SU-DHL-6 (cell line): ENCODE results near the gene GABPB1.

Experiments used
- H2AFZ ChIP-seq: fragments of 200-600 bp; sonication (generic); 2 replicates; pipeline ENCODE4 v1.6.1; 2014; ENCODE audit warnings: low read depth, mild to moderate bottlenecking, moderate library complexity, mixed read lengths, antibody characterized with exemption, low read length; ENCODE audit not compliant: severe bottlenecking
- H3F3A ChIP-seq: fragments of 200-600 bp; shearing (Covaris generic); 2 replicates; pipeline ENCODE4 v1.6.0; 2016; ENCODE audit warnings: antibody characterized with exemption, mild to moderate bottlenecking; ENCODE audit not compliant: insufficient read depth
- H3K27ac ChIP-seq: fragments of 200-600 bp; sonication (generic); 2 replicates; pipeline ENCODE4 v1.5.1; 2016; ENCODE audit warnings: low read depth, mild to moderate bottlenecking, low read length, moderate library complexity, mixed read lengths
- H3K27me3 ChIP-seq: fragments of 200-600 bp; sonication (generic), shearing (Covaris generic); 2 replicates; pipeline ENCODE4 v1.6.0; 2014; ENCODE audit warnings: mild to moderate bottlenecking, low read length
- H3K36me3 ChIP-seq: fragments of 200-600 bp; sonication (generic); 2 replicates; pipeline ENCODE4 v1.6.1; 2014; ENCODE audit warnings: mild to moderate bottlenecking, low read length, mixed read lengths
- H3K4me2 ChIP-seq: fragments of 300-600, 200-600 bp; shearing (Covaris generic), sonication (generic); 2 replicates; pipeline ENCODE4 v1.6.0; 2014; ENCODE audit warnings: low read length, low read depth, mild to moderate bottlenecking; ENCODE audit not compliant: poor library complexity, severe bottlenecking
- H3K4me3 ChIP-seq: fragments of 200-600 bp; sonication (generic); 2 replicates; pipeline ENCODE4 v1.5.1; 2014; ENCODE audit warnings: antibody characterized with exemption, low read length, mild to moderate bottlenecking, mixed read lengths; ENCODE audit not compliant: insufficient read depth, poor library complexity, severe bottlenecking
- H3K79me2 ChIP-seq: fragments of 200-600 bp; sonication (generic); 2 replicates; pipeline ENCODE4 v1.6.1; 2014; ENCODE audit warnings: mild to moderate bottlenecking, low read length, moderate library complexity; ENCODE audit not compliant: insufficient read depth
- H3K9ac ChIP-seq: fragments of 200-600 bp; sonication (generic); 2 replicates; pipeline ENCODE4 v1.7.0; 2014; ENCODE audit warnings: mild to moderate bottlenecking, low read length
- H3K9me2 ChIP-seq: fragments of 200-600 bp; sonication (generic); replicated peaks from 2 replicates; pipeline ENCODE4 v1.6.1; 2014; ENCODE audit warnings: low read length; ENCODE audit not compliant: insufficient read depth
- H3K9me3 ChIP-seq: fragments of 200-600 bp; sonication (generic); 2 replicates; pipeline ENCODE4 v1.6.1; 2014; ENCODE audit warnings: low read length, mixed read lengths; ENCODE audit not compliant: insufficient read depth
- H4K20me1 ChIP-seq: fragments of 200-600 bp; sonication (generic); 2 replicates; pipeline ENCODE4 v1.6.1; 2014; ENCODE audit warnings: low read depth, mild to moderate bottlenecking, antibody characterized with exemption, low read length, moderate library complexity, mixed read lengths
- EZH2phosphoT487 ChIP-seq: fragments of 200-600 bp; sonication (generic), shearing (Covaris generic); conservative IDR thresholded peaks from 2 replicates; pipeline ENCODE4 v1.6.1; 2018; ENCODE audit warnings: mild to moderate bottlenecking, antibody characterized with exemption, low read length, moderate library complexity, mixed read lengths
- TF ChIP-seq, protein P1 (sequence below): fragments of 200-600 bp; sonication (generic); IDR thresholded peaks from one replicate; pipeline ENCODE4 v1.5.1; 2017; ENCODE audit warnings: antibody characterized with exemption, mild to moderate bottlenecking, low read length, moderate library complexity; ENCODE audit not compliant: insufficient read depth, poor library complexity, severe bottlenecking

Gene GABPB1

DNA sequence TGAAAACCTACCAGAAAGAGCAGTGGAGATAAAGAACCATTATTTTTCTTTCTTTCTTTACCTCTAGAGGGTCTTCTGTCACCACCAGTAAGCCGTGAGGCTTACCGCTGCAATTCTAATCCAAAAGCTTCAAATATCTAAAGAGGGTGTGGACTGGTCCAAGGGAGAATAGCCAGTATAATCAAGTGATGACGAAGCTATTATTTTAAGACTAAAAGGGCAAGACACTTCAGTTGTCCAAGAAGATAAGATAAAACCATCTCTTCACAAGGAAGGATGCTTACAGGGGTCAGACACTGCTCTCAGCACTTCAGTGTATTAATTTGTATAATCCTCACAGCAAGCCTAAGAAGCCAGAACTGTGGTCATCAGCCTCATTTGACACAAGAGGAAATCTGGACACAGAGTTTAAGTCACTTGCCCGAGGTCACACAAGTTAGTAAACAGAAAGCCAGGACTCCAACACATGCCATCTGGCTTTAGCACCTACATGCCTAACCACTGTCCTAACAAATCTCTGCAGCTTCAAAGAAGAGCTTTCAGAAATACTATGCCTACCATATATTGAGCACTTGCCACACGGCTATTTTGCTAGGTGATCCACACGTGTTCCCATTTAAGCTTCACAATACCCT lies 104.1 kb downstream of the GABPB1 start:
- TF ChIP-seq, protein P1, sequence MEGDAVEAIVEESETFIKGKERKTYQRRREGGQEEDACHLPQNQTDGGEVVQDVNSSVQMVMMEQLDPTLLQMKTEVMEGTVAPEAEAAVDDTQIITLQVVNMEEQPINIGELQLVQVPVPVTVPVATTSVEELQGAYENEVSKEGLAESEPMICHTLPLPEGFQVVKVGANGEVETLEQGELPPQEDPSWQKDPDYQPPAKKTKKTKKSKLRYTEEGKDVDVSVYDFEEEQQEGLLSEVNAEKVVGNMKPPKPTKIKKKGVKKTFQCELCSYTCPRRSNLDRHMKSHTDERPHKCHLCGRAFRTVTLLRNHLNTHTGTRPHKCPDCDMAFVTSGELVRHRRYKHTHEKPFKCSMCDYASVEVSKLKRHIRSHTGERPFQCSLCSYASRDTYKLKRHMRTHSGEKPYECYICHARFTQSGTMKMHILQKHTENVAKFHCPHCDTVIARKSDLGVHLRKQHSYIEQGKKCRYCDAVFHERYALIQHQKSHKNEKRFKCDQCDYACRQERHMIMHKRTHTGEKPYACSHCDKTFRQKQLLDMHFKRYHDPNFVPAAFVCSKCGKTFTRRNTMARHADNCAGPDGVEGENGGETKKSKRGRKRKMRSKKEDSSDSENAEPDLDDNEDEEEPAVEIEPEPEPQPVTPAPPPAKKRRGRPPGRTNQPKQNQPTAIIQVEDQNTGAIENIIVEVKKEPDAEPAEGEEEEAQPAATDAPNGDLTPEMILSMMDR: no peak
- no peak for TF ChIP-seq EZH2phosphoT487

GRCh38 chr15:50249704-50250103 lies 105.3 kb downstream of the GABPB1 start:
- Histone ChIP-seq H3F3A (no peaks in the 10 kb centered on the region), H3K9me3 (no peaks in the 10 kb centered on the region), H4K20me1 (no peaks in the 10 kb centered on the region), H3K9me2 (no peaks in the 10 kb centered on the region), H3K4me3 (no peak overlapping the region), H3K9ac (no peak overlapping the region), H3K27me3 (no peaks in the 10 kb centered on the region), H3K79me2 (no peaks in the 10 kb centered on the region), H3K4me2 (no peak overlapping the region), H3K36me3 (no peaks in the 10 kb centered on the region), H2AFZ (no peak overlapping the region), H3K27ac (no peak overlapping the region)
- no peak for TF ChIP-seq EZH2phosphoT487
- TF ChIP-seq, protein P1: no peak

More for the DNA sequence above, 104.1 kb downstream of the GABPB1 start:
- Histone ChIP-seq H3K9ac (no peak overlapping the region), H3K27ac (no peak overlapping the region), H2AFZ (no peak overlapping the region), H3F3A (no peaks in the 10 kb centered on the region), H3K9me3 (no peaks in the 10 kb centered on the region), H3K4me3 (no peak overlapping the region), H3K79me2 (no peaks in the 10 kb centered on the region), H3K27me3 (no peaks in the 10 kb centered on the region), H3K9me2 (no peaks in the 10 kb centered on the region), H4K20me1 (no peaks in the 10 kb centered on the region), H3K36me3 (no peaks in the 10 kb centered on the region), H3K4me2 (no peak overlapping the region)

GRCh38 chr15:50248994-50249582 lies 105.9 kb downstream of the GABPB1 start:
- Histone ChIP-seq H4K20me1 (no peaks in the 10 kb centered on the region), H3F3A (no peaks in the 10 kb centered on the region), H3K36me3 (no peaks in the 10 kb centered on the region), H3K9me2 (no peaks in the 10 kb centered on the region), H3K27ac (no peak overlapping the region), H3K9me3 (no peaks in the 10 kb centered on the region), H2AFZ (no peak overlapping the region), H3K4me3 (no peak overlapping the region), H3K79me2 (no peaks in the 10 kb centered on the region), H3K9ac (no peak overlapping the region), H3K4me2 (no peak overlapping the region), H3K27me3 (no peaks in the 10 kb centered on the region)
- TF ChIP-seq EZH2phosphoT487: no peak
- TF ChIP-seq, protein P1: no peak
